NCI-H187 treated with DMSO at 0.1 percent for 48 hours (cell line): ENCODE data around the gene CFAP100.

Experiments
- DNase-seq: peaks from one replicate; lab custom pipeline; 2025; lab: John Stamatoyannopoulos, UW

CFAP100 gene

DNA sequence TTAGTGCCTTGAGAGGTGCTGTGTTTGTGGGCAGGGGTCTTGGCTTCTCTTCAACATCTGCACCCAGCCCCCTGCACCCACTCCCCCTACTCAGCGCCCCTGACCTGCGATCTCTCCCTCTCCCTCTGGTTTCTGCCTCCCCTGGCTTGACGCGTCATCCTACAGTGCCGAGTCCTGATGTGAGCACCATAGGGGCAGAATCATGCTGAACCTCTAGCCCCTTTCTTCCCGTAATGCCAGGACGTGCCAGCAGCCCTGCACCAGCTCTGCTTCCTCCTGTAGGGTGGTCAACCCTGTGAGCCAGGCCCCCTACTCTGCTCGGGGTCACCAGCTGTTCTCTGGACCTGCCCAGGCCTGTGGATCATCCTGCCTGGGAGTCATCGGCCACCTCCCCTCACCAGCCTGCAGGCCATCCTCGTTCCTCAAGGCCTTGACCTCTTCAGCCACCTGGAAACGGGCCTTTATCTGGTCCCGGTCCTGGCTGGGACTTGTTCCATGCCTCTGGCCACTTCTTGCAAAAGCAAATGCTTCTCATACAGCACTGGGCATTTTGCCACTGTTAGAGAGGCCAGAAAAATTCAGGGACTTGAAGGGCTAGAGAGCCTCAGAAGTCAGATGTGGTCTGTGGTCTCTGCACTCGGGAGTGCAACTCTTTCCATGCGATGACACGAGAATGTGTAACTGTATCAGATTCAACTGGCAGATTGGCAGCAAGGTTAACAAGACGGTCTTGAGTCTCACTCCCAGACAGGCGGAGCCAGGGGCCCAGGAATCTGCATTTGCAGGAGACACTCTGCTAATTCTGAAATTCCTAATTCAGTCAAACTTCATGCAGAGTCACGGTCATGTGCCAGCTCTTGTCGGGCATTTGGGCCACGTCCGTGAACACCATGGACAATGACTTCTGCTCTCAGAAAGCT is 20.8 kb upstream of the CFAP100 start:
- no peak for DNase-seq

DNA sequence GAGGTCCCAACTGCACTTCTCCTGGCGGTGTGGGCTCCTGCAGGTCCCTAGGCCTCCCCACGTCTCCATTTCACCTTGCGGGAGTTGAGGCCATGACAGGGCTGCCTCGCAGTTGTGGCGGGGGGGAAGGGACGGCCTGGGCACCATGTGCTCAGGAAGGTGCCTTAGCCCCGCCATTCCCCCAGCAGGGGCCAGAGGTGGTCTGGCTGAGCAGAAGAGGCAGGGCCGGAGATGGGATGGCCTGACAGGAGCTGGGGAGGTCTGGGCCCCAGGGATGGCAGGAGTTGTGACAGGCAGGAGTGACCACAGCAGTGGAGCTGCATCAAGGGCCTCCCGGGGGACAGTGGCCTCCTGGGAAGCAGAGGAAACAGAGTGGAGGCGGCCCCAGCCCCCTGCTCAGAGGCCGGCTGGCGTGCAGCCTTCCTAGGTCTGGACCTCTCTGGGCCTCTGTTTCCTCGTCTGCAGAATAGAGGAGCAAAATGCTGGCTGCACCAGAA is 18.8 kb upstream of the CFAP100 start:
- DNase-seq, result no peak

DNA sequence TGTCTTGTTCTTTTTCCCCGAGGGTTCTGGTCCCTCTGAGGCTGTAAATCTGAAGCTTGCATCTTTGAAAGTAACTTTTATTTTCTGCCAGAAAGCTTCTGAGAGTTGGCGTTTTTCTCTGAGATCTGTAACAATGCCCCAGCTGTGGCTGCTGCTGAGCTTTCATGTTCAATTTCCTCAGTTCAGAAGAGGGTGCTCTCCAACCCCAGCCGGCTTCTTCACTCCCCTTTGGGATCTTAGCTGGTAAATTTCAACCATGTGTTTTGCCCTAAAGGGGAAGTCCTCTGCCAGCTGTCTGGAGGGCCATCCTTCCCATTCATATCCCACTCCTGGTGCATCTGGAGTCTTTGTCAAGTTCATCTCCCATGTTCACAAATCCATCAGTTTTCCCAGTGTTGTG is 18.3 kb upstream of the CFAP100 start:
- no peak for DNase-seq

GRCh38 chr3:126377211-126377610 is 17.5 kb upstream of the CFAP100 start:
- no peak for DNase-seq

DNA sequence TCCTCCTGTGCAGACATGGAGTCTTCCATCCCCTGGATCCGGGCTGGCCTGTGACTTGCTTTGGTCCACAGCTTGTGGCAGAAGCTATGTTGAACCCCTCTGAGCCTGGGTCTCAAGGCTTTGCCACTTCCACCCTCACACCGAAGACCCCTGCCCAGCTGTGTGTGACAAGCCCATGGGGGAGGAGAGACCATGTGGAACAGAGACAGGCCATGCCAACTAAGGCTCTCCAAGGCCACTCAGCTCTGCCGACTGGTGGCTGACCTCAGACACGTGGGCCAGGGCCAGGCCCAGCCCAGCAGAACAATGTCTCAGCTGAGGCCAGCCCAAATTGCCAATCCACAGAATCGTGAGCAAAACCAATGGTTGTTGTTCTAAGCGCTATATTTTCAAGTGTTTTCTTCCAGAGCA is 16.4 kb upstream of the CFAP100 start:
- no peak for DNase-seq

GRCh38 chr3:126380011-126380768 is 14.5 kb upstream of the CFAP100 start:
- DNase-seq, result no peak

DNA sequence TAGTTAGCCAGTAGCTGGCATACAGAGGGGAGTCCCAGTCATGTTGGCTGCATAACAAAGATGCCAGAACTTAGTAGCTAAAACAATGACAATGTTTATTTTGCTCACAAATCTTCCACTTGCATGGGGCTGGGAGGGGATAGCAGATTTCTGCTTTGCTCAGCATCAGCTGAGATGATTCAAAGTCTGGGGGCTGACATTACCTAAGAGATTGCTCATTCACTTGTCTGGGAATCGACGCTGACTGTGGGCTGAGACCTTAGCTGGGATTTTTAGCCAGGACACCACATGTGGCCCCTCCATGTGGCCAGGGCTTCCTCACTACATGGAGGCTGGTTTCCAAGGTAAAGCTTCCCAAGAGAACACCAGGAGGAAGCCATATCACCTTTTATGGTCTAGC is 12.7 kb upstream of the CFAP100 start:
- DNase-seq, result no peak

DNA sequence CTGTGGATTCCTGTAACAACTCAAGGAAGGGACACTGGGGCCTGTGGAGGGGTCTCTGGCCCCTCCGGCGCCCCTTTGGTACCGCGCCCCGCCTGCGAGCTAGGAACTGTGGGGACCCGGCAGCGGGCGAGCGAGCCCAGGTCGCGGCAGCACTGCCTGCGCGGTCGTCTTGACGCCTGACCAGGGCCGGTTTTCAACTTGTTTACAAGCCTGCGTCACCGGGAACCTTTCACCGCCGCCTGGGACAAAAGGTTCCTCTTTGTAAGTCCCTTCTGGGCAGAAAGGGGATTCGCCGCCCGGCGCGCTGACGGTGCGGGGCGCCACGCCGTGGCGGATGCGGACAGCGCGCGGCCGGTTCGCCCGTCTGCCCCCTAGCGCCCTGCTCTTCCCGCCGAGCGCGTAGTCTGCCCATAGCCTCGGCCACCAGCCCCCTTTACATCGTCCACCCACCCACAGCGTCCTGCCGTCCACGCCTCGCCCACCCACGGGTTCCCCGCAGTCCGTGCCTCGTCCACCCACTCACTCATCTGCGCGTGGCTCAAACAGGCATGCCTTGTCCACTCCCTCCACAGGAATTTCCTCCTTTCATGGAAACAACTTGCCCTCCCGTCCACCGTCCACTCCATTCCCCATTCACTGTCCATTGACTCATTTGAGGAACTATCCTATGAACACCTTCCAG is 5.5 kb upstream of the CFAP100 start:
- DNase-seq, result no peak

DNA sequence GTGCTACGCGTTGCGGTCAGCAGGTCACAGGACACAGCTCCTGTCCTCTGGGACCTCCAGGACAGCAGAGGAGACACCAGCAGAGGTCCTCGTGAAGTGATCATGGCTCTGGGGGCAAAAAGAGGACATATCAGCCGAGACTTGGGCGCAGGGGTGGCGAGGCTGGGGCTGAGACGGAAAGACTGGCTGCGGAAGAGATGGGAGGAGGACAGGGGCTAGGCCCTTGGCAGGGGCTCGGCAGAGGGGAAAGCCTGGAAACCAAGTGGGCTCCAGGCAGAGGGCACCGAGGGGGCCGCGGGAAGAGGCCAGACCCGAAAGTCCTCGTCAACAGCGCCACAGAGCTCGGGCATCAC is 4.9 kb upstream of the CFAP100 start:
- no peak for DNase-seq

GRCh38 chr3:126390201-126390600 is 4.5 kb upstream of the CFAP100 start:
- no peak for DNase-seq

DNA sequence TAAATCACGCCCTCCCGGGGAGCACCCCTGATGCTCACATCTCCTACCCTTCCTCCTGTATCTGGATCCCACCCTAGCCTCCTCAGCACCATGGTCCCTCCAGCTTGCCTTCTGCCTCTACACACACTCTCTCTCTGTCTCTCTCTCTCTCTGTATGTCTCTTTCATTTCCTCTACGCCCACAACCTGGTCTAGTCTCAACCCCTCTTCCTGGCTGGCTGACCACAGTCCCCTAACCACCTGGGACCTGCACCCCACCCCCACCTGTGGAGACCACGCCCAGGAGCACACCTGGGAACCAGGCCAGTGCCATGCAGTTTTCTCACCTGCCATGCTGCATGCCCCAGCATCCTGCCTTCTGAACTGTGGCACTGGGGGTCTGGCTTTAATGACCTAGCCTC is 4.0 kb upstream of the CFAP100 start:
- no peak for DNase-seq

DNA sequence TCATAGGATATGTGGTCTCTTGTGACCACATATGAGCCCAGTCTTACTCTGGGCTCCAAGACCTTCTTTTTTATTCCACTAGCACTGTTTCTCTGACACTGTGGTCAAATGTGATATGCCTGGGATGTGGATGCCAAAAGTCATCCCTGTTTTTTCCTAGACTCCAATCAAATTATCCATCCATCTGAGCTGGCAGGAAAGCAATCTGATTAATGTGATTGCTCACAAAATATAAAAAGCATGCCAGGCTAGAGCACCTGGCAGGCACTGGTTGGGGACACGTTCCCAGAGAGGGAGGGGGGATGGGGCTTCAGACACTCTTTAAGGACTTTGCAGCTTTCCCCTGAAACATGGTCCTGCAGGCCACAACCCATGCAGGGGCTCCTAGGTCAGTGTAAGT is 3.1 kb upstream of the CFAP100 start:
- DNase-seq, result no peak

DNA sequence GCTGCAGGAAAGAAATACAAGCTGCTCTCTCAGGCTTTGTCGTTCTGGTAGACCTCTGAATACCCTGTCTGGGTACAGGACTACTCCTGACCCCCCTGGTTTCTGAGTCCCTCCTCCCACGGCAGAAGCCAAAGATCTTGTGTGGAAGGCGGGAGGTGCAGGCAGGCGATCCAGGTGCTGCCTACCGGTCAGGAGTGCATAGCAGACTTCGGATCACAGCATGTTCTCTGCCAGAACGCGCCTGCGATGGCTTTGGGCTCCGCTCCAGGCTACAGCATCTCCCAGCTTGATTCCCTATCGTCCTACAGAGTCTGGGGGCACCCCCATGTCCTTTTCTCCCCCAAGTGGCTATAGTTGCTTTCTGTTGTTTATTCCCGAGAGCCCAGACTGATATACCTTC is 2.5 kb upstream of the CFAP100 start:
- DNase-seq, result no peak

GRCh38 chr3:126393563-126393962 is 1.1 kb upstream of the CFAP100 start:
- no peak for DNase-seq

DNA sequence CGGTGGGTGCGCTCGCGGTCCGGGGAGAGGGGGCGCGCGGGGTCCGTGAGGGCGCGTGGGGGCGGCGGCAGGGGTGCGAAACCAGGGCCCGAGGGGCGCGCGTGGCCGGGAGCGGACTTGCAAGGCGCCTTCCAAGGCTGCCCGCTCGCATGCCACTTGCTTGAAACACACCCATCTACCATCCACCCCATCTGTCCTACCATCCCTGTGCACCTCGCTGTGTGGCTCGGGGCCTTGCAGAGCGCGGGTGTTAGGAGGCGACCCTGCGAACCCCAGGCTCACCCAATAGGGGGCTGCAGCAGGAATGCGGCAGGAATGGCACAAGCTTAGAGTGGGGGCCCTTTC is 240 bp downstream of the CFAP100 start:
- no peak for DNase-seq

DNA sequence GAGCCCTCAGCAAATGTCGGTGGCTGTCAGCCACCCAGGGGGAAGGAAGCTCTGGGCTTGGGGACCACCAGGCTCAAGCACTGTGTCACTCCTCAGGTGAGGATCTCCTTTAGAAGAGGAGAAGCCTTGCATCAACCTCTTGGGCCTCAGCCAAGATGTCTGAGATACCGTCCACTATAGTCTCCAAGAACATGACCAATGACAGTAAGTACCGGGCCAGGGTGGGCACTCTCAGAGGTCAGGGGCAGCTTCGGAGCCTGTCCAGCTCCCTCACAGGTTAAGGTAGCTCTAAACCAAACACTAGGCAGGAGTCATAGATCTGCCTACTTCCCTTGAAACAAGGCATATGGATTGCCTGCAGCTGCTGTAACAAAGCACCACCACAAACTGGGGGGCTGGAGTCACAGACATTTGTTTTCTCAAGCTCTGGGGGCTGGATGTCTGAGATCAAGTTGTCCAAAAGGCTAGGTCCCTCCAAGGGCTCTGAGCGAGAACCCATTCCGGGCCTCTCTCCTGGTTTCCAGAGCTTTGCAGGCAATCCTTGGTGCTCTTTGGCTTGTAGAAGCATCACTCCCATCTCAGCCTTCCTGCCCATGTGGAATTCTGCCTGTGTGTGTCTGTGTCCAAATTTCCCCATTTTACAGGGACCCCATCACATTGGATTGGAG is 1.3 kb downstream of the CFAP100 start:
- no peak for DNase-seq

- no peak for DNase-seq
Observed at GRCh38 chr3:126396536-126396935, 1.8 kb downstream of the CFAP100 start.

- no peak for DNase-seq
Observed at GRCh38 chr3:126397610-126398422, 3.1 kb downstream of the CFAP100 start.

GRCh38 chr3:126398423-126399350 is 4.0 kb downstream of the CFAP100 start:
- DNase-seq, result no peak

DNA sequence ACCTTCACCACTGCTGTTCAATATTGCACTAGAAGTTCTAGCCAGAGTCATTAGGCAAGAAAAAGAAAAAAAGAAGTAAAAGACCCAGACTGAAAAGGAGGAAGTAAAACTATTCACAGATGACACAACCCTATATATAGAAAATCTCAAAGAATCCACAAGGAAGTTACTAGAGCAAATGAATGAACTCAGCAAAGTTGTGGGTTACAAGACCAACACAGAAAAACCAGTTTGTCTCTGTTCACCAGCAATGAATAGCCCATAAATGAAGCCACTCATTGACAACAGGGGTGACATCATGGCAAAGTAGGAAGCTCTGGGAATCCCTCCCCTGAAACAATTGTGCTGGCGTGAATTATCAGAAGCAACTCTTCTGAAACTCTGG is 4.6 kb downstream of the CFAP100 start:
- no peak for DNase-seq
